Activated naive CD4-positive, alpha-beta T cell treated with anti-CD3 and anti-CD28 coated beads, Interleukin-2, amount 50 U/mL, for 72 hours (primary cell): ENCODE measurements around the gene ALDOC. TPM values are rescaled to one million over a fixed set of nuclear protein-coding genes. Genes with fewer than 3 reads are reported as not detected.
A peak's percentile ranks its signal among the peaks of the same experiment; 100 is the strongest.
"Not testable (repeated sequence)": the region's sequence is repeated elsewhere in the genome, so short reads cannot be mapped to it uniquely, and the experiment has no call there.

Experiments
- ATAC-seq, 2 donors: fragments of 150-1000 bp; cut with Tn5 transposase; 2 replicates each; pipeline ENCODE4 v1.10.0; 2021; ENCODE audit warnings: mild to moderate bottlenecking in 2 of 2, moderate library complexity in 2 of 2
- DNase-seq, 2 donors: peaks; one replicate each; pipeline ENCODE4 v3.0.0; 2021 to 2022; ENCODE audit warnings: low spot score in 2 of 2
- H3K27ac Mint-ChIP-seq, 2 donors: one replicate each; pipeline ENCODE4 v1.8.0; 2022; ENCODE audit warnings: mild to moderate bottlenecking in 2 of 2, mixed read lengths in 2 of 2
- H3K36me3 Mint-ChIP-seq, 2 donors: one replicate each; pipeline ENCODE4 v1.8.0; 2022; ENCODE audit warnings: mixed read lengths in 2 of 2
- H3K9me3 Mint-ChIP-seq, 2 donors: one replicate each; pipeline ENCODE4 v1.8.0; 2022; ENCODE audit warnings: mixed read lengths in 2 of 2
- total RNA-seq, 2 donors: library from RNA; stranded (reverse); gene quantifications; one replicate each; pipeline ENCODE4 v1.2.3, GENCODE V29; 2022

ALDOC gene
- total RNA-seq, 2 donors from 2014 or later: 41.6 to 220 TPM

GRCh38 chr17:28598389-28598788 is 21.7 kb upstream of the ALDOC start:
- H3K36me3 Mint-ChIP-seq: peaks cover 18% of the 10 kb centered on the region in 2 donors
- ATAC-seq: no peak

GRCh38 chr17:28597606-28598383 is 21.1 kb upstream of the ALDOC start:
- DNase-seq (no peak), ATAC-seq (no peak)
- Mint-ChIP-seq H3K36me3 (peaks cover 23 to 24% of the 10 kb centered on the region in 2 donors), H3K9me3 (no peaks in the 10 kb centered on the region), H3K27ac (peak overlapping the region; percentile 97)

More at GRCh38 chr17:28598389-28598788, 21.7 kb upstream of the ALDOC start:
- Mint-ChIP-seq H3K27ac (peak overlapping the region; percentile 97), H3K9me3 (no peaks in the 10 kb centered on the region)
- no peak for DNase-seq

- ATAC-seq (no peak), DNase-seq (no peak)
- no peaks in the 10 kb centered on the region for H3K9me3 Mint-ChIP-seq
- no peak overlapping the region for H3K27ac Mint-ChIP-seq
- peaks cover 20 to 26% of the 10 kb centered on the region in 2 donors for H3K36me3 Mint-ChIP-seq
Observed at GRCh38 chr17:28592260-28592659, 15.6 kb upstream of the ALDOC start.

- peaks cover 17 to 18% of the 10 kb centered on the region in 2 donors for H3K36me3 Mint-ChIP-seq
- no peak overlapping the region for H3K27ac Mint-ChIP-seq
- H3K9me3 Mint-ChIP-seq: no peaks in the 10 kb centered on the region
- ATAC-seq (no peak), DNase-seq (no peak)
Observed at GRCh38 chr17:28585851-28586250, 9.2 kb upstream of the ALDOC start.

GRCh38 chr17:28584434-28584833 is 7.7 kb upstream of the ALDOC start:
- DNase-seq (no peak), ATAC-seq (no peak)
- Mint-ChIP-seq H3K9me3 (no peaks in the 10 kb centered on the region), H3K36me3 (peaks cover 23 to 25% of the 10 kb centered on the region in 2 donors), H3K27ac (no peak overlapping the region)

GRCh38 chr17:28582513-28582912 is 5.8 kb upstream of the ALDOC start:
- DNase-seq: no peak
- Mint-ChIP-seq H3K27ac (no peak overlapping the region), H3K9me3 (no peaks in the 10 kb centered on the region), H3K36me3 (peaks cover 25 to 29% of the 10 kb centered on the region in 2 donors)
- ATAC-seq: no peak

GRCh38 chr17:28580959-28581358 is 4.3 kb upstream of the ALDOC start:
- peak overlapping the region in 1 of 2 donors; percentile 13 for H3K27ac Mint-ChIP-seq

GRCh38 chr17:28579526-28579925 is 2.8 kb upstream of the ALDOC start:
- peak in 1 of 2 donors; percentile 61 for ATAC-seq
- Mint-ChIP-seq H3K27ac (peak overlapping the region; percentile 13 to 92), H3K36me3 (peaks cover 18 to 32% of the 10 kb centered on the region in 2 donors), H3K9me3 (no peaks in the 10 kb centered on the region)
- DNase-seq: peak in 1 of 2 donors; percentile 47

More at GRCh38 chr17:28580959-28581358, 4.3 kb upstream of the ALDOC start:
- DNase-seq (no peak), ATAC-seq (no peak)
- Mint-ChIP-seq H3K9me3 (no peaks in the 10 kb centered on the region), H3K36me3 (peaks cover 26 to 38% of the 10 kb centered on the region in 2 donors)

- ATAC-seq (no peak), DNase-seq (no peak)
- Mint-ChIP-seq H3K36me3 (peaks cover 18 to 32% of the 10 kb centered on the region in 2 donors), H3K9me3 (no peaks in the 10 kb centered on the region), H3K27ac (peak overlapping the region; percentile 13 to 92)
Observed at GRCh38 chr17:28578246-28579195, 1.8 kb upstream of the ALDOC start.

GRCh38 chr17:28577466-28577824 is 750 bp upstream of the ALDOC start:
- ATAC-seq: no peak
- H3K27ac Mint-ChIP-seq: peak overlapping the region in 1 of 2 donors; percentile 60
- no peaks in the 10 kb centered on the region for H3K9me3 Mint-ChIP-seq
- no peak for DNase-seq
- peaks cover 18 to 39% of the 10 kb centered on the region in 2 donors for H3K36me3 Mint-ChIP-seq

- H3K9me3 Mint-ChIP-seq, ATAC-seq, DNase-seq: not testable (repeated sequence)
- Mint-ChIP-seq H3K27ac (peak overlapping the region; percentile 60 to 94), H3K36me3 (peaks cover 22 to 38% of the 10 kb centered on the region in 2 donors)
Observed at GRCh38 chr17:28576016-28576415, 679 bp downstream of the ALDOC start.

GRCh38 chr17:28575126-28575795 is 1.4 kb downstream of the ALDOC start:
- Mint-ChIP-seq H3K9me3 (no peaks in the 10 kb centered on the region), H3K36me3 (peaks cover 21 to 39% of the 10 kb centered on the region in 2 donors), H3K27ac (no peak overlapping the region)
- DNase-seq (no peak), ATAC-seq (no peak)

- no peak for DNase-seq
- no peak for ATAC-seq
- Mint-ChIP-seq H3K36me3 (peaks cover 19 to 46% of the 10 kb centered on the region in 2 donors), H3K9me3 (no peaks in the 10 kb centered on the region), H3K27ac (no peak overlapping the region)
Observed at GRCh38 chr17:28574526-28574925, 2.2 kb downstream of the ALDOC start.

- H3K9me3 Mint-ChIP-seq: no peaks in the 10 kb centered on the region
- no peak for DNase-seq
- no peak for ATAC-seq
- peaks cover 14 to 43% of the 10 kb centered on the region in 2 donors for H3K36me3 Mint-ChIP-seq
- no peak overlapping the region for H3K27ac Mint-ChIP-seq
Observed at GRCh38 chr17:28573966-28574480, 2.7 kb downstream of the ALDOC start.

GRCh38 chr17:28573521-28573920 is 3.2 kb downstream of the ALDOC start:
- no peak overlapping the region for H3K27ac Mint-ChIP-seq

GRCh38 chr17:28573040-28573380 is 3.7 kb downstream of the ALDOC start:
- DNase-seq (no peak), ATAC-seq (no peak)
- Mint-ChIP-seq H3K9me3 (no peaks in the 10 kb centered on the region), H3K36me3 (peaks cover 9 to 37% of the 10 kb centered on the region in 2 donors), H3K27ac (no peak overlapping the region)

More at GRCh38 chr17:28573521-28573920, 3.2 kb downstream of the ALDOC start:
- Mint-ChIP-seq H3K36me3 (peaks cover 9 to 38% of the 10 kb centered on the region in 2 donors), H3K9me3 (no peaks in the 10 kb centered on the region)
- ATAC-seq (no peak), DNase-seq (no peak)
